ENCODE data around the gene ZNF845.
"Not testable (repeated sequence)": the region's sequence is repeated elsewhere in the genome, so short reads cannot be mapped to it uniquely, and the experiment has no call there.

ZNF845 gene

GRCh38 chr19:53389978-53390377 lies 56.4 kb downstream of the ZNF845 start:
- H3K36me3 ChIP-seq (ENCODE audit: control insufficient read depth, insufficient read depth, low read length) = no peaks in the 10 kb centered on the region
- no peaks in the 10 kb centered on the region for H3K27me3 ChIP-seq (replicated peaks; ENCODE audit: control insufficient read depth, insufficient read depth, low read length)
- DNase-seq (ENCODE audit: extremely low read depth, insufficient read length) = no peak
- TF ChIP-seq, protein P1, sequence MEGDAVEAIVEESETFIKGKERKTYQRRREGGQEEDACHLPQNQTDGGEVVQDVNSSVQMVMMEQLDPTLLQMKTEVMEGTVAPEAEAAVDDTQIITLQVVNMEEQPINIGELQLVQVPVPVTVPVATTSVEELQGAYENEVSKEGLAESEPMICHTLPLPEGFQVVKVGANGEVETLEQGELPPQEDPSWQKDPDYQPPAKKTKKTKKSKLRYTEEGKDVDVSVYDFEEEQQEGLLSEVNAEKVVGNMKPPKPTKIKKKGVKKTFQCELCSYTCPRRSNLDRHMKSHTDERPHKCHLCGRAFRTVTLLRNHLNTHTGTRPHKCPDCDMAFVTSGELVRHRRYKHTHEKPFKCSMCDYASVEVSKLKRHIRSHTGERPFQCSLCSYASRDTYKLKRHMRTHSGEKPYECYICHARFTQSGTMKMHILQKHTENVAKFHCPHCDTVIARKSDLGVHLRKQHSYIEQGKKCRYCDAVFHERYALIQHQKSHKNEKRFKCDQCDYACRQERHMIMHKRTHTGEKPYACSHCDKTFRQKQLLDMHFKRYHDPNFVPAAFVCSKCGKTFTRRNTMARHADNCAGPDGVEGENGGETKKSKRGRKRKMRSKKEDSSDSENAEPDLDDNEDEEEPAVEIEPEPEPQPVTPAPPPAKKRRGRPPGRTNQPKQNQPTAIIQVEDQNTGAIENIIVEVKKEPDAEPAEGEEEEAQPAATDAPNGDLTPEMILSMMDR (IDR thresholded peaks at IDR 0.05; ENCODE audit: insufficient read depth, low read length, poor library complexity, severe bottlenecking) = no peak
- no peak overlapping the region for H3K4me3 ChIP-seq (replicated peaks; ENCODE audit: low read depth, low read length)

DNA sequence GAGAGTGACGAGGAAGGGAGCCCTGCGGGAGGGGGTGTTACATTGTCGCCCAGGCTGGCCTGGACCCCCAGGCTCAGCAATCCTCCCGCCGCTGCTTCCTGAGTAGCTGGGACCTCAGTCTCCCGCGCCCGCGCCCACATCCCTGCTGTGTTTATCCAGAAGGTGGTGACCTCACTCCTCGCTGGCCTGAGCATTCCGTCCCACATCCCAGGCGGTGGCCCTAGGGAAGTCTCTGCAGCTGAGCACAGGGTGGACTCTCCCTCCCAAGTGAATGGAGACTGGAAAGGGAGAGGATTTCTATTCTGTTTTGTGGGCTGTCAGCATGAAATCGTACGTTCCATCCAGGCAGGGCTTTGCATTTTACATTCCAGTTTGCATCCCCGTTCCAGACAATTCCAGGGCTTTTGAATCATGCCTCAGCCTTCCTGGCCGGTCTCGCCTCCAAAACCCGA lies 61.0 kb downstream of the ZNF845 start:
- Histone ChIP-seq H3K4me3 (replicated peaks; ENCODE audit: low read depth, low read length) (peak overlapping the region; percentile 41), H3K36me3 (ENCODE audit: control insufficient read depth, insufficient read depth, low read length) (peaks cover 2% of the 10 kb centered on the region), H3K27me3 (replicated peaks; ENCODE audit: control insufficient read depth, insufficient read depth, low read length) (no peaks in the 10 kb centered on the region)
- TF ChIP-seq, protein P1 (IDR thresholded peaks at IDR 0.05; ENCODE audit: insufficient read depth, low read length, poor library complexity, severe bottlenecking) = no peak
- DNase-seq (ENCODE audit: extremely low read depth, insufficient read length) = no peak

GRCh38 chr19:53394974-53395839 lies 61.7 kb downstream of the ZNF845 start, which contains the start of gene ZNF765:
ZNF765 (plus strand) TSS chr19:53395149; CDS start chr19:53398016, 2,867 bp downstream.
- Histone ChIP-seq H3K4me3 (replicated peaks; ENCODE audit: low read depth, low read length) (peak within 1 kb of the TSS; percentile 73), H3K27me3 (replicated peaks; ENCODE audit: control insufficient read depth, insufficient read depth, low read length) (no peaks in the 10 kb centered on the region), H3K36me3 (ENCODE audit: control insufficient read depth, insufficient read depth, low read length) (peaks cover 3% of the 10 kb centered on the region)
- peak; percentile 90 for DNase-seq (ENCODE audit: extremely low read depth, insufficient read length)
- TF ChIP-seq, protein P1 (IDR thresholded peaks at IDR 0.05; ENCODE audit: insufficient read depth, low read length, poor library complexity, severe bottlenecking) = peak; percentile 50

GRCh38 chr19:53395840-53396524 lies 62.4 kb downstream of the ZNF845 start:
- H3K4me3 ChIP-seq (replicated peaks; ENCODE audit: low read depth, low read length) = peak overlapping the region; percentile 73
- DNase-seq (ENCODE audit: extremely low read depth, insufficient read length); H3K36me3 ChIP-seq (ENCODE audit: control insufficient read depth, insufficient read depth, low read length); H3K27me3 ChIP-seq (replicated peaks; ENCODE audit: control insufficient read depth, insufficient read depth, low read length): not testable (repeated sequence)

DNA sequence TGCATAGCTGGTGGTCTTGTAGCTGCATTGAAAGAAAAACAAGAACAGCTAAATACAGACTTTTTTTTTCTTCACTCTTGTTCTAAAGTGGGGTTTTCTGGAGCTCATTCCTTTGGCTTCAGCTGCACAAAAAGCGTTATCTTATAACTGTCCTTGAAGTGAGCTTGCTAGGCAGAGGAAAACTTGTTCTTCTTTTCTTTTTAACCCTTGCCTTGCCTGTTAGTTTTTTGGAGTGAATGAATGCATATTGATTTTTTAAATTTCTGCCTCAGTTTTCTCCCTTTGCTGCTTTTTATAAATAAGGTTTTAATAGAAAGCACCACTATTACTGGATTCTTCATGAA lies 62.9 kb downstream of the ZNF845 start:
- no peak overlapping the region for H3K4me3 ChIP-seq (replicated peaks; ENCODE audit: low read depth, low read length)
- no peak for DNase-seq (ENCODE audit: extremely low read depth, insufficient read length)
- TF ChIP-seq, protein P1 (IDR thresholded peaks at IDR 0.05; ENCODE audit: insufficient read depth, low read length, poor library complexity, severe bottlenecking) = no peak

DNA sequence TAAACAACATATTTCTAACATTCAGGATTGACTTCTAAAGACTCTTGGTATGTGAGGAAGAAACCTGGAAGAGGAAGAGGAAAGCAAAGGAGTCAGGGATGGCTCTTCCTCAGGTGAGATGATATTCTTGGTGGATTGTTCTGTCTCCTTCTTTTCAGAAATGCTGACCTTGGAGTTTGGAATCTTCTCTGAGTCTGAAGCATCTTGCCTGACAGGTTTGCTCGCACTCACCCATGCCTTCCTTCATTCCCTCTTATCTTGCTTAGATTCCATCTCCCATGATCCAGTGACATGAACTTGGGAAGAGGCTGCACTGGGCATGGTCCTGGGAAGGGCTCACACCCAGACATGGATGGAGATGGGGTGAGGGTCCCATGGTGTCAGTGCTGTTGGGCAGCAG lies 64.4 kb downstream of the ZNF845 start:
- H3K36me3 ChIP-seq (ENCODE audit: control insufficient read depth, insufficient read depth, low read length); H3K27me3 ChIP-seq (replicated peaks; ENCODE audit: control insufficient read depth, insufficient read depth, low read length); DNase-seq (ENCODE audit: extremely low read depth, insufficient read length); H3K4me3 ChIP-seq (replicated peaks; ENCODE audit: low read depth, low read length): not testable (repeated sequence)

More for the DNA sequence above, 62.9 kb downstream of the ZNF845 start:
- Histone ChIP-seq H3K36me3 (ENCODE audit: control insufficient read depth, insufficient read depth, low read length) (peaks cover 7% of the 10 kb centered on the region), H3K27me3 (replicated peaks; ENCODE audit: control insufficient read depth, insufficient read depth, low read length) (no peaks in the 10 kb centered on the region)
